ENCODE measurements around the gene LIPA.

- TF ChIP-seq CTCF (optimal IDR thresholded peaks at IDR 0.05 in 1 of 3, IDR thresholded peaks at IDR 0.05 in 1 of 3, conservative IDR thresholded peaks at IDR 0.05 in 1 of 3; ENCODE audit: extremely low read depth in 1 of 3, insufficient read depth in 2 of 3, low read length in 3 of 3), result no peak
- TF ChIP-seq EZH2 (IDR thresholded peaks at IDR 0.05; ENCODE audit: low read length), result no peak
Observed at GRCh38 chr10:89297356-89297755, 45.8 kb upstream of the LIPA start.
